ENCODE measurements around the gene CDKL2. TPM values are rescaled to one million over a fixed set of nuclear protein-coding genes. Genes with fewer than 3 reads are reported as not detected.

The CDKL2 gene
- total RNA-seq, 1 experiment from 2014 or later: 1.5 TPM

- no peaks in the 10 kb centered on the region for H3K79me2 ChIP-seq (ENCODE audit: insufficient read depth, low read length)
- H2BK120ac ChIP-seq (ENCODE audit: low read depth, low read length, poor library complexity, severe bottlenecking): no peak overlapping the region
- H3K79me1 ChIP-seq (ENCODE audit: insufficient read depth, low read depth, low read length, poor library complexity, severe bottlenecking): no peaks in the 10 kb centered on the region
- H2BK15ac ChIP-seq (ENCODE audit: low read depth, low read length): no peak overlapping the region
- H3K4me2 ChIP-seq (ENCODE audit: insufficient read depth, insufficient read length, low read length): no peak overlapping the region
- H4K91ac ChIP-seq (ENCODE audit: insufficient read length, low read depth, low read length): no peak overlapping the region
- no peak overlapping the region for H3K4ac ChIP-seq (ENCODE audit: low read depth, low read length)
- H3K9me3 ChIP-seq (ENCODE audit: control insufficient read depth, low read depth, low read length): no peaks in the 10 kb centered on the region
- H3K9ac ChIP-seq (ENCODE audit: extremely low read depth, insufficient read length, low read length): no peak overlapping the region
- no peak for DNase-seq
- no peak overlapping the region for H3K23ac ChIP-seq (ENCODE audit: insufficient read length, low read depth, low read length)
- no peak overlapping the region for H2BK12ac ChIP-seq (ENCODE audit: insufficient read length, low read depth, low read length)
- no peak overlapping the region for H3K56ac ChIP-seq (ENCODE audit: insufficient read length, low read depth, low read length)
- no peak overlapping the region for H2BK20ac ChIP-seq (ENCODE audit: low read depth, low read length, poor library complexity, severe bottlenecking)
- H3K14ac ChIP-seq (ENCODE audit: insufficient read depth, low read length): no peak overlapping the region
- Mint-ChIP-seq H3K4me3 (no peak overlapping the region), H3K27me3 (ENCODE audit: low read depth) (no peaks in the 10 kb centered on the region), H3K27ac (peak overlapping the region in 1 of 3 experiments; percentile 49; a peak in 1 of 7 replicates), H3K4me1 (no peaks in the 10 kb centered on the region), H3K36me3 (ENCODE audit: insufficient read depth in 1 of 3, low read depth in 3 of 3) (peaks cover 38 to 71% (median 63%) of the 10 kb centered on the region in 3 experiments), H3K9me3 (no peaks in the 10 kb centered on the region)
- no peak overlapping the region for H4K8ac ChIP-seq (replicated peaks; ENCODE audit: insufficient read length, low read depth, low read length)
- H3T11ph ChIP-seq (ENCODE audit: low read length): no peak overlapping the region
- no peaks in the 10 kb centered on the region for H3K4me1 ChIP-seq (ENCODE audit: insufficient read depth, low read length)
- H3K23me2 ChIP-seq (ENCODE audit: insufficient read length, low read depth, low read length, poor library complexity, severe bottlenecking): no peaks in the 10 kb centered on the region
- H2BK5ac ChIP-seq (ENCODE audit: insufficient read length, low read length): no peak overlapping the region
- H3K18ac ChIP-seq (ENCODE audit: insufficient read length, low read depth, low read length): no peak overlapping the region
- H2AFZ ChIP-seq (ENCODE audit: low read length): no peak overlapping the region
- no peak overlapping the region for H2AK5ac ChIP-seq (ENCODE audit: insufficient read length, low read length)
- no peak overlapping the region for H4K5ac ChIP-seq (ENCODE audit: insufficient read length, low read depth, low read length)
- TF ChIP-seq CTCF (conservative IDR thresholded peaks at IDR 0.05): no peak
- no peaks in the 10 kb centered on the region for H4K20me1 ChIP-seq (ENCODE audit: control insufficient read depth, insufficient read depth, insufficient read length)
- H3K27ac ChIP-seq (ENCODE audit: insufficient read length, low read depth, low read length): no peak overlapping the region
- no CpG with 5 or more reads among the region's 3 CpGs for WGBS (ENCODE audit: extremely low coverage, insufficient read length, low lambda C conversion rate)
- no peaks in the 10 kb centered on the region for H3K27me3 ChIP-seq (ENCODE audit: insufficient read depth, low read length)
Observed at GRCh38 chr4:75643651-75644050, 13.3 kb upstream of the CDKL2 start.

Measured in H9 (cell line).